22Rv1 (cell line): ENCODE measurements around the gene NINJ2.

Experiments used
- CTCF ChIP-seq: fragments of 450-650 bp; IDR thresholded peaks from 2 replicates; pipeline ENCODE4 v1.5.1; 2017; ENCODE audit warnings: mild to moderate bottlenecking
- ZFX ChIP-seq: fragments of 450-650 bp; IDR thresholded peaks from 2 replicates; pipeline ENCODE4 v1.6.1; 2017; ENCODE audit warnings: antibody characterized with exemption, borderline replicate concordance

GRCh38 chr12:561908-562593 is 101.2 kb downstream of the NINJ2 start:
- no peak for TF ChIP-seq ZFX
- no peak for TF ChIP-seq CTCF
